Posterior cingulate gyrus (tissue), 11 donors: ENCODE results near the gene UBE2E1.

Experiments
- DNase-seq, 10 donors: peaks; one replicate each; pipeline versions ENCODE4 v3.0.0 to v3.0.0-alpha.2; 2020 to 2021; ENCODE audit warnings: mixed read lengths in 3 of 10
- intact Hi-C: fragments of 100-400 bp; cut with DNase I; formaldehyde crosslinking; loops from one replicate; pipeline ENCODE4 v1.15.1; 2023

Gene UBE2E1

DNA sequence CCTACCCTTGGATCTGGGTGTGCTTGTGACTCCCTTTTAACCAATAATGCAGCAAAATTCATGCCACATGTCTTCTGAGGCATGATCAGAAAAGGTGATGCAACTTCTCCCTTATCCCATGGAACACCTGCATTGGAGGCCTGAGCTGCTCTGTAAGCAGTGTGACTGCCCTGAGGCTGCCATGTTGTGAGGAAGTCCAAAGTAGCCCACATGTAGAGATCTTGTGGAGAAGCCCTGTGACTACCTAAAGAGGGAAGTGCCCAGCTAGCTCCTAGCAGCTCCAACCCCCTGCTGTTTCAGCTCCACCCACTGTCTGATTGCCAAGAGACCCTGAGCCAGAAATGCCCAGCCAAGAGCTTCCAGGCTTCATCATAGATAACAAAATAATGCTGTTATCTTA, 132.9 kb downstream of the UBE2E1 start:
- intact Hi-C loops: no loop called here
- no peak for DNase-seq

DNA sequence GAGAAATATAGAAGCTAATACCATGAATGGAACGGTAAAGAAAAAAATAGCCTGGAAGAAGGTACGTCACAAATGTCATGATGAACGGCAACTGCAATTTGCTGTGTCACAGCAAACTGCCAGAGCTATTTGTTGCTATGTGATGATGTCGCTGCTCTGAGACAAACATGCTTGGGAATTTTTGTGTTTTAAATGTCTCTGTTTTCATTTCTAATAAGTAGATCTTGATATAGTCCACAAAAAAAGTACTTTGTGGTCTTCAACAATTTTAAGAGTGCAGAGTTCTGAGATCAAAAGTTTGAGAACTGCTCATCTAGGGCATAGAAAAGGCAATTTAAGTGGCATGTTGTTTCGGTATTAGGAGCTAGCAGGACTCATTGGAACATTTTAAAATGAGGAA, 135.0 kb downstream of the UBE2E1 start:
- DNase-seq: no peak
- intact Hi-C loops: loop anchor here (10.0 kb wide), 1 partner anchor 736 kb away; the partner anchor contains the start of gene UBE2E2
